Tibial artery (tissue), 4 donors: ENCODE results near the gene MYO1B.
"Not testable (repeated sequence)": the region's sequence is repeated elsewhere in the genome, so short reads cannot be mapped to it uniquely, and the experiment has no call there.

Experiments used
- DNase-seq, 2 donors: peaks; one replicate each; pipeline ENCODE4 v3.0.0-alpha.2; 2019
- H3K27ac ChIP-seq, 2 donors: fragments of 200-600 bp; sonication (generic) in 1 of 2; 1 replicate in 1 of 2; 2 replicates in 1 of 2; pipeline ENCODE4 v1.5.1; 2018 to 2019; ENCODE audit warnings: mild to moderate bottlenecking in 1 of 2
- H3K27me3 ChIP-seq, 2 donors: fragments of 200-600 bp; sonication (generic) in 1 of 2; one replicate each; pipeline versions ENCODE4 v1.5.1 to v1.6.0; 2016 to 2019
- H3K36me3 ChIP-seq, 3 donors: fragments of 200-600 bp; sonication (generic) in 2 of 3; one replicate each; pipeline ENCODE4 v1.5.1; 2016 to 2019; ENCODE audit warnings: mild to moderate bottlenecking in 2 of 3
- H3K4me1 ChIP-seq, 4 donors: fragments of 200-600 bp; sonication (generic) in 2 of 4; 1 replicate in 3 of 4; 2 replicates in 1 of 4; pipeline ENCODE4 v1.5.1; 2016 to 2019
- H3K4me3 ChIP-seq, 2 donors: fragments of 200-600 bp; sonication (generic) in 1 of 2; 1 replicate in 1 of 2; 2 replicates in 1 of 2; pipeline ENCODE4 v1.5.1; 2018 to 2019; ENCODE audit warnings: mild to moderate bottlenecking in 2 of 2
- H3K9me3 ChIP-seq, 3 donors: fragments of 200-600 bp; sonication (generic) in 1 of 3; one replicate each; pipeline ENCODE4 v1.5.1; 2016 to 2019
- intact Hi-C: fragments of 100-400 bp; cut with DNase I; formaldehyde crosslinking; loops from one replicate; pipeline ENCODE4 v1.15.0; 2023; ENCODE audit warnings: low total_unique reads
- TF ChIP-seq, protein P1 (sequence below), 2 experiments: fragments of 200-600 bp in 1 of 2; fragments of 450-650 bp in 1 of 2; IDR thresholded peaks; one replicate each; pipeline ENCODE4 v1.5.1; 2017 to 2019; ENCODE audit warnings: antibody characterized with exemption in 2 of 2, mild to moderate bottlenecking in 1 of 2, moderate library complexity in 1 of 2

Gene MYO1B

DNA sequence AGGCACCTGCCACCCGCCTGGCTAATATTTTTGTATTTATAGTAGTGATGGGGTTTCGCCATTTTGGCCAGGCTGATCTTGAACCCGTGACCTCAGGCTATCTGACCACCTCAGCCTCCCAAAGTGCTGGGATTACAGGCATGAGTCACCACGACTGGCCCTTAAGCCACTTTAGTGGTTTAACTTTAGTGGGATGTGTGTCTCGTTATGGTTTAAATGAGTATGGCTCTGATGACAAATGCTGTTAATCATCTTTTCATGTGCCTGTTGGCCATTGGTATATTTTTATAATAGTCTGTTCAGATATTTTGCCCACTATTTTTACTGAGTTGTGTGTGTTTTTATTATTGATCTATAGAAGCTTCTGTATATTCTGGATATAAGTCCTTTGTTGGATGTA is 205.9 kb downstream of the MYO1B start:
- H3K36me3 ChIP-seq, result no peaks in the 10 kb centered on the region
- H3K4me1 ChIP-seq, result no peaks in the 10 kb centered on the region
- no peak overlapping the region for H3K27ac ChIP-seq
- no peak for DNase-seq
- no peaks in the 10 kb centered on the region for H3K27me3 ChIP-seq
- H3K9me3 ChIP-seq, result no peaks in the 10 kb centered on the region
- intact Hi-C loops, result no loop called here
- TF ChIP-seq, protein P1, sequence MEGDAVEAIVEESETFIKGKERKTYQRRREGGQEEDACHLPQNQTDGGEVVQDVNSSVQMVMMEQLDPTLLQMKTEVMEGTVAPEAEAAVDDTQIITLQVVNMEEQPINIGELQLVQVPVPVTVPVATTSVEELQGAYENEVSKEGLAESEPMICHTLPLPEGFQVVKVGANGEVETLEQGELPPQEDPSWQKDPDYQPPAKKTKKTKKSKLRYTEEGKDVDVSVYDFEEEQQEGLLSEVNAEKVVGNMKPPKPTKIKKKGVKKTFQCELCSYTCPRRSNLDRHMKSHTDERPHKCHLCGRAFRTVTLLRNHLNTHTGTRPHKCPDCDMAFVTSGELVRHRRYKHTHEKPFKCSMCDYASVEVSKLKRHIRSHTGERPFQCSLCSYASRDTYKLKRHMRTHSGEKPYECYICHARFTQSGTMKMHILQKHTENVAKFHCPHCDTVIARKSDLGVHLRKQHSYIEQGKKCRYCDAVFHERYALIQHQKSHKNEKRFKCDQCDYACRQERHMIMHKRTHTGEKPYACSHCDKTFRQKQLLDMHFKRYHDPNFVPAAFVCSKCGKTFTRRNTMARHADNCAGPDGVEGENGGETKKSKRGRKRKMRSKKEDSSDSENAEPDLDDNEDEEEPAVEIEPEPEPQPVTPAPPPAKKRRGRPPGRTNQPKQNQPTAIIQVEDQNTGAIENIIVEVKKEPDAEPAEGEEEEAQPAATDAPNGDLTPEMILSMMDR (IDR thresholded peaks at IDR 0.05), result no peak
- no peak overlapping the region for H3K4me3 ChIP-seq

DNA sequence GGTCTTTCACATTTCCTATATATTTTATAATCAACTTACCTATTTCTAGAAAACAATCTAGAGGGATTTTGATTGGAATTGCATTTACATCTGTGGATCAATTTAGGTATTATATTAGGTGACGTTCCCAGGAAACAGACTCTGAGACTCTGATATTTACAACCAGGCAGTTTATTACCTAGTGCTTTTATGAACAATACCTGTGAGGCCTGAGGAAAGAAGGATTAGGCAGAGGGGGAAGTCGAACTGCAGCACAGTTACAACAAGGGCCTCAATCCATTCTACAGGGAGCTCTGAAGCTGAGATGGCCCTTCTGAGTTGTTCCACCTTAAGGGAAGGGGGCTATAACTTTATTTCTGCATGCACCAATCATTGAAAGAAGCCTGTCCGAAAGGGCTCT is 206.9 kb downstream of the MYO1B start:
- no peaks in the 10 kb centered on the region for H3K4me1 ChIP-seq
- no peaks in the 10 kb centered on the region for H3K36me3 ChIP-seq
- no peaks in the 10 kb centered on the region for H3K9me3 ChIP-seq
- no peak for DNase-seq
- H3K27me3 ChIP-seq, result no peaks in the 10 kb centered on the region
- H3K27ac ChIP-seq, result no peak overlapping the region
- TF ChIP-seq, protein P1 (IDR thresholded peaks at IDR 0.05), result no peak
- intact Hi-C loops, result no loop called here
- no peak overlapping the region for H3K4me3 ChIP-seq

DNA sequence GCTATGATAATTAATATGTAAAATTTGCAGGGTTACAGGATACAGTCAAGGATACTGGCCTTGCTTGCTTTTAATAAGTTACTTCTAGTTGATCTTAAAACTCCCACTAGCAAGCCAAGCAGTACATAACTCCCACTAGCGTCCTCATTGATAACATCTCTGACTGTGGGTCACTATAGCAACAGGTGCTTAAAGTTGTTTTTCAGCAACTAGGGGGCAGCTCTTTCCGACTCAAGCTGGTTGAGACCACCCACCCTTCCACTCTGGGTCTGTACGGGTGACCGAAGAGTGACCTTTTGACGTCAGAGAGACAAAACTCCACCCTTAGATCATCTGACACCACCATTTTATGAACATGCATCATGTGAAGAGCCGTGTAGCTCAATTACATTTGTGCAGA is 208.6 kb downstream of the MYO1B start:
- TF ChIP-seq, protein P1 (IDR thresholded peaks at IDR 0.05), result no peak
- Histone ChIP-seq H3K27me3 (no peaks in the 10 kb centered on the region), H3K9me3 (no peaks in the 10 kb centered on the region), H3K27ac (no peak overlapping the region), H3K36me3 (no peaks in the 10 kb centered on the region), H3K4me3 (no peak overlapping the region), H3K4me1 (no peaks in the 10 kb centered on the region)
- intact Hi-C loops, result no loop called here
- no peak for DNase-seq

DNA sequence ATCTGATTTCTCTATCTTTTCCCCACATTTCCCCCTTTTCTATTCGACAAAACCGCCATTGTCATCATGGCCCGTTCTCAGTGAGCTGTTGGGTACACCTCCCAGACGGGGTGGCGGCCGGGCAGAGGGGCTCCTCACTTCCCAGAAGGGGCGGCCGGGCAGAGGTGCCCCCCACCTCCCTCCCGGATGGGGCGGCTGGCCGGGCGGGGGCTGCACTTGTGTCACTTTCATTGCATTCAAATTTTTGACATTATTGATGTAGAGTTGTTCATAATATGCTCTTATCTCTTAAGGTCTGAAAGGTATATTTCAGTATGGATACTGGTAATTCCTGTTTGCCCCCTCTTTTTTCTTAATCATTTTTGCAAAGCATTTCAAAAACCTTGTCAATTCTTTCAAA is 211.3 kb downstream of the MYO1B start:
- H3K4me3 ChIP-seq, intact Hi-C loops, H3K27ac ChIP-seq, H3K4me1 ChIP-seq, DNase-seq, H3K9me3 ChIP-seq, H3K27me3 ChIP-seq, H3K36me3 ChIP-seq: not testable (repeated sequence)

DNA sequence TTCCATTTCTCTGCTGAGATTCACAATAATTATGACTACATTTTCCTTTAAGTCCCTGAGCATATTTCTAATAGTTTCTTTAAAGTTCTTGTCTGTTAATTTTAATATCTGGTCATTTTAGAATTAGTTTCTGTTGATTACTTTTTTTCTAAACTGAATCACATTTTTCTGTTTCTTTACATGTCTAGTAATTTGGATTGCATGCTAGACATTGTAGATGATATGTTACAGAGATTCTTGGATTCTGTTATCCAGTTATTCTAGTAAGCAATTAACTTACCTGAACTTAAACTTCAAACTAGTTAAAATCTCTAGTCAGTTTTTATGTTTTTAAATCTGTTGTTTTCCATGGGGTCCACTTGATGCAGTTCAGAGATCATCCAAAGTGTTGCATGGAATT is 214.0 kb downstream of the MYO1B start:
- Histone ChIP-seq H3K4me1 (no peaks in the 10 kb centered on the region), H3K36me3 (no peaks in the 10 kb centered on the region), H3K9me3 (peaks cover 0 to 5% (median 0%) of the 10 kb centered on the region in 3 donors), H3K27ac (no peak overlapping the region), H3K4me3 (no peak overlapping the region), H3K27me3 (no peaks in the 10 kb centered on the region)
- TF ChIP-seq, protein P1 (IDR thresholded peaks at IDR 0.05), result no peak
- DNase-seq, result no peak
- intact Hi-C loops, result no loop called here

DNA sequence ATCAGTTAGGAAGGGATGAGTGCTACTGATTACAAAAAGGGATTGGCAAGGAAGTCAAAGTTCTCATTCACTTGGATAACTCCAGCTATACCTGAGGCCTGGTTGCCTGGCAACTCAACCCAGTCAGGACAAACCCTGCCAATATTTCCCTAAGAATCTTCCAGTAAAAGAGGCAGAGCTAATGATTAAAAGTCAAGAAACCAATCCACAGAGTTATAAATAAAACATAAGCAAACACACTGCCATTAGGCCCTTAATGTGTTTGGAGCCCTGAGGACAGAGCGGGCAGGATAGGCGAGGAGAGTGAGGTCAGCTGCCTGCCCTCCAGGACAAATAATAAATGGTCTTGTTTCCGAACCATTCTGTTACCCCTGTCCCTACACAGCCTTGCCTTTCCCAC is 217.2 kb downstream of the MYO1B start:
- Histone ChIP-seq H3K36me3 (no peaks in the 10 kb centered on the region), H3K27me3 (no peaks in the 10 kb centered on the region), H3K4me3 (no peak overlapping the region), H3K9me3 (peaks cover 0 to 5% (median 0%) of the 10 kb centered on the region in 3 donors), H3K27ac (no peak overlapping the region), H3K4me1 (peaks cover 0 to 14% (median 6%) of the 10 kb centered on the region in 4 donors)
- intact Hi-C loops, result no loop called here
- TF ChIP-seq, protein P1 (IDR thresholded peaks at IDR 0.05), result no peak
- DNase-seq, result no peak
